Putamen (tissue), 1 donor: ENCODE results near the gene SCUBE1.

ENCODE experiments used
- DNase-seq: peaks from one replicate; pipeline ENCODE4 v3.0.0-alpha.2; 2016; ENCODE audit warnings: low spot score

SCUBE1 gene

DNA sequence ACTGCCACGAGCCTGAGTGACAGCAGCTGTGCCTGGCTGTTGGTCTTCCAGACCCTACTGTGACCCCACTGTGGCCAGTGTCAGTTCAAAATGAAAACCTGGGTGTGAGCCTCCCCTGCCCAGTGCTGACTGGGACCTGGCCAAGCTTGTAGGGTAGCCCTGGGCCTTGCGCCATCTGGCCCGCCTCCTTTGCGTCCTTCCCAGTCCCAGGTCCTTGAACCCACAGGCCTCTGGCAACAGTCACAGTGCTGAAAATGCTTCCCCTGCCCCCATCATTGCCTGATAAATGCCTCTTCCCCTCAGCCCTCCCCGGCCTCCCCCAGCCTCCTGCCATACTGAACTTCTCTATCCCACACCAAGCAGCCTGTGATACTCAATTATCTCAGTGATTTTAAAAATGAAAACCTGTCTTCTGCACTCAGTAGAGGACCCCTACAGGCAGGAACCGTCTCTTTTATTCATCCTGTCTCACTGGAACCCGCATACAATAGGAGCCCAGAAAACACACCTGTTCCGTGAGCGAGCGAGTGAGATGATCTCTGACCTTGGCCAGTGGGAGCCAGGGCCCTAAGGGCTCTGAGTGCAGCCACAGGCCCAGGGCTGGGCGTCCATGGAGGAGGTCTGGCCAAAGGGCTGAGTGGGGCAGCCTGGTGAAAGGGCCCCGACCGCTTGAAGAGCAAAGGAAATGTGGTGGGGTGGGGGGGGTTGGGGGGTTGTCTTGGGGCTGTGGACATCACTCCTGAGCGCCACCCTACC lies 106.6 kb downstream of the SCUBE1 start:
- no peak for DNase-seq

DNA sequence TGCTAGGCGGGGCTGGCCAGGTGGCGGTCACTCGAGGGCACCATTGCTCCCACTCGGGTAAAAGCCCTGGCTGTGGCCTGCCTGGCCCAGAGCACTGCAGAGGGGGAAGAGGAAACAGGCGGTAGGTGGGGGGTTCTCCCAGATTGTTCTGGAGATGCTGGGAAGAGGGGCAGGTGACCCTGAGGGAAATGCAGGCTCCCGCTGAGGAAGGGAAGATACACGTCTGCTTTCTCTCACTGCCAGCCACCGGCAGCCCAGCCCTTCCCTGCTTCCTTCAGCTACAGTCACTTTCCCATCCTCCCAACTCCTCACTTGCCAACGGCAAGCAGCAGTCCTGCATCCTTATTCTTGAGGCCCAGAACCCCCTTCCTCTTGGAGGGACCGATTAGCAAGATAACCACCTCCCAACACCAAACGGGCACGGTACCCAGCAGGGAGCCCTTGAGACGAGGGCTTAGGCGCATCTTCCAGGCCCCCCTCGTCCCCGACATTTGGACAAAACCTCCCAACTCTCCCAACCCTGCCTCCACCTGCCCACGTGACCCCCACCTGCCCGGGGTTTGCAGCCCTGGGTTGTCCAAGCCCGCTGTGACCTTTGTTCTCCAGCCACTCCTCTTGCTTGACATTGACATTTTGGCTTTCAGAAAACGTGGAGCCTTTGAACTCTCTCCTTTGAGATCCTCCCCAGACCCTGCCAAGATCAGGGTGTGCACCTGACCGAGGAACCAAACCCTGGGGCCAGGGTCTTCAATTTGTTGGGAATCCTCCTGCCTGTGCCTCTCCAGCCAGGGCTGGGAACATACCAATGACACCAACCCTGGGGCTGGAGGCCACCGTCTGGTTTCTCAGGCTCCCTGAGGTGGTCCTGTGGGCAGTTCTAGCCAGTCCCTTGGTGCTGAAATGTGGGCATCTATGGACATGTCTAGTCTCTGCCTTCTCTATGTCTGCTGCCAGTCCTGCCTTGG lies 107.4 kb downstream of the SCUBE1 start:
- DNase-seq, result no peak

DNA sequence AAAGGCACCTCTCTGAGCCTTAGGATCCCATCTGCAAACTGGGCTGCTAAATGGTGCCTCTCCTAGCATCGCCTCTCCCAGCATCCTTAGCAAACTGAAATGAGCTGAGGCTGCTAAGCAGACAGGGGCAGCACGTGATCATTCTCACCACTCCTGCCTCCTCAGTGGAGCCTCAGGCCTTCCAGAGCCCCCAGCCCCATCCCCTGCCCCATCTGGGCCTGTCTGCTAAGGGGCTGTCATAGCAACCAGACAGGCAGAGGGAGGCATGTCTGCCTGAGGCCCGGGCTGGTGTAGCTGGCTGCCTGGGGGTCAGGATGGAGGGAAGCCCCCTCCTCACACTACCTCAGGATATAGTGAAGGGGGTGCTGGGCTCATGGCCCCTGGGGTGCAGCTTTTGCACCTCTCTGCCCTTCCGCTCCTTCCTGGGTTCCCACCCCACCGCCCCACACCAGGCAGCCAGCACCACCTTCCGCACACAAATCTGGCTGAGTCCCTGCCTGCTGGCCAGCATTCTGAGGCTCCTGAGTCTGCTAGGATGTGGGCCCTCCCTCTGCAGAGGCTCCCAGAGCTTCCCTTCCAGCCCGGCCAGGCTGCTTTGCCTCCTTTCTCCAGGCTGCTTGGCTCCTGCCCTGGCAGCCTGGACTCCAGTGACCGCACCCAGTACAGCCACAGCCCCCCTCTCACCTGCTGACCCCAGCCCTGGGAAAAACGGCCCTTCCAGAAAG lies 108.7 kb downstream of the SCUBE1 start:
- no peak for DNase-seq

DNA sequence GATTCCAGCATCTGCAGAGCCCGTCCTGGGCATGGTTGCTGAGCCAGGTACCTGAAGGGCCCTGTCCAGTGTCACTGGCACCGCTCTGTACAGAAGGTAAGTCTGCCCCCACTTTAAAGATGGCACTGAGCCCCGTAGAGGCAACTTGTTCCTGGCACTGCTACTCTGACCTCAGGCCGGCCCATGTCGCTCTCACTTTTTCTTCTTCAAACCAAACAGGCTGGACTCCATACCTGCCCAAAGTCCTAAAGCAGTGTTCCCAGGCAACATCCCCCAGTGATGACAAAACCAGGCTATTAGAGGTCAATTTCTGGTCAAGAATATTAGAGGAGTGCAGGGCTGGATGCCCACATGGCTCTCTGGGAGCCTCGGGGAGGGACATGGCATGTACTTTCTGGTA lies 109.6 kb downstream of the SCUBE1 start:
- DNase-seq, result no peak

GRCh38 chr22:43232445-43232844 lies 110.7 kb downstream of the SCUBE1 start:
- DNase-seq, result no peak

GRCh38 chr22:43231724-43232034 lies 111.5 kb downstream of the SCUBE1 start:
- DNase-seq, result no peak

DNA sequence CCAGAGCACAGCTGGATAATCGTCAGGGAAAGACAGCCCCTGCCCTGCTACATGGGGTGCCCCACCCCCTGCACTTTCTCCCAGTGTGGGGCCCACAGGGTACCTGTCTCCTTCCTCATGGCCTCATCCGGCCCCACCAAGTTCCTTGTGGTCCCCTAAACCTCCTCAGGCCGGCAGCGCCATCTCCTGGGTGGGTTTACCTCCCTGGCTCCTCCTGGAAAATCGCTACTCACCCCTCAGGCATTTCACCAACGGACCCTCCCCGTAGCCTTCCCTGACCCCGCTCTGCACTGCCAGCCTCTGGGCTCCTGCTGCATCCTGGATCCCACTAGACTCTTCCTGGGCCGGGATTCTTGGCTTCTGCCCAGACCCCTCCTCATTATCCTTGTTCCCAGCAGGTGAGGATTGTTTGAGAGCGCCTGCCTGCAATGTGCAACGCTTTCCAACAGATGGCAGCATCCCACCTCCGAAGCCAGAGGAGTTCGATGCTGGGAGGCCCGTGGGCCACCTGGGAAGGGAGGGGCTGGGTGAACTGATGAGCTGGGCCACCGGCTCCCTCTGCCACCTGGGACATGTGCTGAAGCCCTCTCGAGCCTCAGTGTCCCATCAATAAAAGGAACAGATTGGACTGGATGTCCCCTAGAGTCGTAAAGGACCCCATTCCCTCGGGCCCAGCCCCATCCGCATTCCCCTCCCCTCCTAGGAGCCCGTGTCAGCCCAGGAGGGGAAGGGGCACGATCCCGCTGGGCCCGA lies 112.0 kb downstream of the SCUBE1 start:
- no peak for DNase-seq

- DNase-seq, result no peak
Observed at GRCh38 chr22:43230571-43230970, 112.6 kb downstream of the SCUBE1 start.

DNA sequence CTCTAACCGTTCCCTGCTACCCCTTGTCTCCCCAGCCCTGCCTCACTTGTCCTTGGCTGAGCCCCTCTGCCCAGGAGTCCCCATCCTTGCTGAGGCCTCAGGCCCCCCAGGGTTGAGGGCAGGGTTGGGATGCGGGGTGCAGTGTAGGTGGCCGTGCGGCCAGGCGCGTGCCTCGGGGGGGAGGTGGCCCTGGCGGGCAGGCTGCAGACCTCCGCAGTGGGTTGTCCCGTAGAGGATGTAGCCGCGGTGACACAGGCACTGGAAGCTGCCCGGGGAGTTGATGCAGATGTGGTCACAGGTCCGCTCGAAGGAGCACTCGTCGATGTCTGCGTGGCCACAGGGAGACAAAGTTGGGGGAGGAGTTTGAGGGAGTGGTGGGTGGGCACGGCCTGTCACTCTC lies 114.3 kb downstream of the SCUBE1 start:
- DNase-seq, result no peak

DNA sequence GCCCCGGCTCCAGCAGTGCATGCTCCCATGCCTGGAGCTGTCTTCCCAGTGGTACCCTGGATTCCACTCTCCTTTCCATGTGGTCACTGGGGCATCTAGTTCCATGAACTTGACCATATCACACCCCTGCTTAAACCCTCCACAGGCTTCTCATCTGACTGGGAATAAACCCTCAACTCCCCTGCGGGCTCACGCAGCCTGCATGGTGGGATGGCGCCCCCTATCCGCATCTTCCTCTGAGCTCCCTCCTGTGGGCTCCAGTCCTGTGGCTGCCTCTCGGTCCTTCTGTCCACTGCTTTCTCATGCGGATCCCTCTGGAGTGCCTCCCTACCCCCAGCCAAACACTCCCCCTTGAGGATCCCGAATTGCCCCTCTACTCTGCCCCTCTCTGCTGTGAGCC lies 114.8 kb downstream of the SCUBE1 start:
- no peak for DNase-seq

DNA sequence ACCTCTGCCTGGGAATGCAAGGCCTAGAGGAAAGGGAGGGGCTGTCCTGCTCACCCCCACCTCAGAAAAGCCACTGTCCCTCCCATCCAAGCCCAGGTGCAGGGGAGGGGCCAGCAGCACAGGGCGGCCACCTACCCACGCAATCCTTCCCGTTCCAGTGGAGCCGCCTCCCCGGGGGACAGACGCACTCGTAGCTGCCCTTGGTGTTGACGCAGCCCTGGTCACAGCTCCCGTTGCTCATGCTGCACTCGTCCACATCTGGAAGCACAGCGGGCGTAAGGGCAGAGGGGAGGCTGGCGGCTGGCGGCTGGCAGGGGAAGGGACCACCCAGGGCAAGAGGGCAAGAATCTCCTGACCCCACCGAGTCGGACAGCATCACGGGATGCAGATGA lies 115.9 kb downstream of the SCUBE1 start:
- DNase-seq, result no peak

GRCh38 chr22:43226377-43227238 lies 116.6 kb downstream of the SCUBE1 start:
- DNase-seq, result no peak

- no peak for DNase-seq
Observed at GRCh38 chr22:43225609-43226008, 117.6 kb downstream of the SCUBE1 start.

DNA sequence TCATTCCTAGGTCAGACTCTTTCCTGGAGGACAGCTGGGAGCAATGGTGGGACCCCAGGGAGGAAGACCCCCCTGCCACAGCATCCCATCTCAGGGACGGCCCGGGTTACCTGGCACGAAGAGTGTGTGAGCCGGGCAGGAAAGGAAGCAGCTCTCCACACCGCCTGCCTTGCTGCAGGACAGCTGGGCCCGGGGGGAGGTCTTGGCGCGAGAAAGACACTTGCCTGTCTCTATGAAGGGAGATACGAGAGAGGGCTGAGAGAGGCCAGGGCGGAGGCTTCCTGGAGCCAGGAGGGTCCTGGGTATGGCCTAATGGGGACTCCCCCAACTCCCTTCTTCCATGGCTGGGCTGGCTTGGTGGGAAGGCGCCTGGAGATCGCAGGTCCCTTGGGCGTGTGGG lies 120.2 kb downstream of the SCUBE1 start:
- DNase-seq, result no peak

GRCh38 chr22:43222262-43222661 lies 120.9 kb downstream of the SCUBE1 start:
- no peak for DNase-seq

- DNase-seq, result no peak
Observed at GRCh38 chr22:43220625-43221380, 122.4 kb downstream of the SCUBE1 start.

DNA sequence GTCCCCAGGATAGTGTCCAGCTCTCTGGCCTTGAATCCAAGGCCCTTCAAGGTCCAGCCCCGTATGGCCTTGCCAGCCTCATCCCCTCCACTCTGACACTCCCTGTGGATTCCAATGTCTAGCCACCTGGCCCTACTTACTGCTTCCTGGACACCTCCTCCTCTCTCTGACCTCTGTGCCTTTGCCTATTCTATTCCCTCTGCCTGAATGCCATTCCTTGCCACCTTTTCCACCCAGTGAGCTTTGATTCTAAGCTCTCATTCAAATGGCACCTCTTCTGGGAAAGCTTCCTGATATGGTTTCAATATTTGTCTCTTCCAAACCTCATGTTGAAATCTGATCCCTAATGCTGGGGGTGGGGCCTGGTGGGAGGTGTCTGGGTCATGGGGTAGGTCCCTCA lies 124.4 kb downstream of the SCUBE1 start:
- no peak for DNase-seq

DNA sequence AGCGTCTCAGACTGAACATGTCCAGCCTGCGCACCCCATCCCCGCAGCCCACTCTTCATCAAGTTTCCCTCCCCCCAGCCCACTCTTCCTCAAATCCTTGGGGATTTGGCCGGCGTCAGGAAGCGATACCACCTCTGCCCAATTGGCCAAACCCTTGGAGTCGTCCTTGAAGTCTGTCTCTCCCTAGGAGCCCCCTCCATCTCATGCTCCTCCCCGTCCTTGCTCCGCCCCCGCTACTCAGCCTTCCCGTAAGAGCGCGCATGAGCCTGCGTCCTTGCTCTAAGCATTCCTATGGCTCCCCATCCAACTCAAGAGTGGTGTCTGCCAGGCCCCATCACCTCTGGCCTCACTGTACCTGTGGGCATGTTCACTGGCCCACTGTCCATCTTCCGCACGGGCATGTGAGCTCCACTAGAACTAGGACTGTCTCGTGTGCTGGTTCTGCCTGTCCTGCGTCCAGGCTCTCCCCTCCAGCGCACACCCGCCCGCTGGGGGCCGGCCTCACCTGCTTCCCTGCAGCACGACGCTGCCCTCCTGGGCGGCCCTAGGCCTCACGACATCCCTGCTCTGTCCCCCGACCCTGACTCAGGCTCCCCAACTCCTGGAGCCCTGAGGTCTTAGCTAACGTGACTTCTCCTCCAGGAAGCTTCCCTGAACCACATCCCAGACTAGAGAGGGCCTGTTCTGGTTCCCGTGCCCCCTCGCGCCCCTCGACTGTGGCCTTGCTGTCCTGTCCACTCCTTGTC lies 125.7 kb downstream of the SCUBE1 start:
- DNase-seq, result no peak

GRCh38 chr22:43216738-43217137 lies 126.4 kb downstream of the SCUBE1 start:
- no peak for DNase-seq

- no peak for DNase-seq
Observed at GRCh38 chr22:43213962-43214361, 129.2 kb downstream of the SCUBE1 start.
